Activated T-cell treated with anti-CD3 and anti-CD28 coated beads, Interleukin-2, amount 50 U/mL, for 72 hours (primary cell): Measurements from ENCODE around the gene TMEM86B. TPM values are rescaled to one million over a fixed set of nuclear protein-coding genes. Genes with fewer than 3 reads are reported as not detected.
A peak's percentile ranks its signal among the peaks of the same experiment; 100 is the strongest.
"Not testable (repeated sequence)": the region's sequence is repeated elsewhere in the genome, so short reads cannot be mapped to it uniquely, and the experiment has no call there.

Source experiments
- ATAC-seq, 2 donors: fragments of 150-1000 bp; cut with Tn5 transposase; replicated peaks in 1 of 2; 2 replicates each; pipeline ENCODE4 v1.10.0; 2021; ENCODE audit warnings: moderate library complexity in 2 of 2, mild to moderate bottlenecking in 1 of 2
- DNase-seq, 2 donors: peaks; one replicate each; pipeline ENCODE4 v3.0.0; 2021 to 2022; ENCODE audit warnings: mixed read lengths in 1 of 2
- H3K27ac Mint-ChIP-seq: one replicate; pipeline ENCODE4 v1.8.0; 2022; ENCODE audit warnings: mild to moderate bottlenecking, moderate library complexity, mixed read lengths
- H3K27me3 Mint-ChIP-seq: one replicate; pipeline ENCODE4 v1.8.0; 2022; ENCODE audit warnings: low read depth, mixed read lengths
- H3K36me3 Mint-ChIP-seq, 2 donors: one replicate each; pipeline ENCODE4 v1.8.0; 2022; ENCODE audit warnings: mixed read lengths in 2 of 2, mild to moderate bottlenecking in 1 of 2; ENCODE audit not compliant: insufficient read depth in 2 of 2
- H3K4me1 Mint-ChIP-seq: one replicate; pipeline ENCODE4 v1.8.0; 2022; ENCODE audit warnings: low read depth, mixed read lengths
- H3K4me3 Mint-ChIP-seq, 2 donors: one replicate each; pipeline ENCODE4 v1.8.0; 2022; ENCODE audit warnings: mild to moderate bottlenecking in 2 of 2, mixed read lengths in 2 of 2, moderate library complexity in 2 of 2
- H3K9me3 Mint-ChIP-seq, 2 donors: one replicate each; pipeline ENCODE4 v1.8.0; 2022; ENCODE audit warnings: mixed read lengths in 2 of 2
- total RNA-seq, 2 donors: library from RNA; stranded (reverse); gene quantifications; one replicate each; pipeline ENCODE4 v1.2.3, GENCODE V29; 2022

The TMEM86B gene
- total RNA-seq, 2 donors from 2014 or later = 8.5 to 12.8 TPM

- no peak overlapping the region for H3K27ac Mint-ChIP-seq
- H3K4me1 Mint-ChIP-seq = no peaks in the 10 kb centered on the region
- DNase-seq (no peak), ATAC-seq (no peak)
- H3K27me3 Mint-ChIP-seq = no peaks in the 10 kb centered on the region
- H3K36me3 Mint-ChIP-seq = peaks cover 4 to 12% of the 10 kb centered on the region in 2 donors
- H3K9me3 Mint-ChIP-seq = no peaks in the 10 kb centered on the region
- H3K4me3 Mint-ChIP-seq = no peak overlapping the region
These were observed 704 bp upstream of the TMEM86B start for GRCh38 chr19:55229145-55229788.

DNA sequence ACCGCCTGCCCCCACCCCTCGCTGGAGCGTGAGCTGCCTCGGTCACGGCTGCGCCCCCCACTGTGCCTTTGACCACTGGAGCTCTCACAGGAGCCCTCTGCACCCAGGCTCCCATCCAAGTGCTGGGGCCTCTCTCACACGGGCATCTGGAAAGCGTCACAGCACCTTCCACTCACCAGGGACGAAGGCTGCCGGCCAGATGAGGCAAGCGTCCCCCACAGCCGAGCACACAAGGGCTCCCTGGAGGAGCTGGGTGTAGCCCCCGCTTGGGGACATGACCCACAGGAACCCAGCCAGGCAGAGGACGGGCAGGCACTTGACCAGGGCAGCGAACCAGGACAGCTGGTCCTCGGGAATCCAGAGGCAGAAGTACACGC, 560 bp downstream of the TMEM86B start:
- H3K27ac Mint-ChIP-seq = no peak overlapping the region
- peaks cover 4 to 11% of the 10 kb centered on the region in 2 donors for H3K36me3 Mint-ChIP-seq
- ATAC-seq (no peak), DNase-seq (no peak)
- H3K4me1 Mint-ChIP-seq = no peaks in the 10 kb centered on the region
- no peaks in the 10 kb centered on the region for H3K27me3 Mint-ChIP-seq
- no peaks in the 10 kb centered on the region for H3K9me3 Mint-ChIP-seq
- H3K4me3 Mint-ChIP-seq = no peak overlapping the region

- no peak overlapping the region for H3K4me3 Mint-ChIP-seq
- H3K9me3 Mint-ChIP-seq = no peaks in the 10 kb centered on the region
- H3K27ac Mint-ChIP-seq = no peak overlapping the region
- no peak for ATAC-seq
- H3K27me3 Mint-ChIP-seq = no peaks in the 10 kb centered on the region
- peaks cover 4 to 11% of the 10 kb centered on the region in 2 donors for H3K36me3 Mint-ChIP-seq
- no peaks in the 10 kb centered on the region for H3K4me1 Mint-ChIP-seq
- DNase-seq = no peak
These were observed 1.1 kb downstream of the TMEM86B start for GRCh38 chr19:55227241-55228014.

- Mint-ChIP-seq H3K4me3 (no peak overlapping the region), H3K36me3 (peaks cover 2 to 10% of the 10 kb centered on the region in 2 donors), H3K27ac (no peak overlapping the region), H3K4me1 (no peaks in the 10 kb centered on the region), H3K9me3 (no peaks in the 10 kb centered on the region), H3K27me3 (no peaks in the 10 kb centered on the region)
- no peak for ATAC-seq
- no peak for DNase-seq
These were observed 1.8 kb downstream of the TMEM86B start for GRCh38 chr19:55226788-55227187.

DNA sequence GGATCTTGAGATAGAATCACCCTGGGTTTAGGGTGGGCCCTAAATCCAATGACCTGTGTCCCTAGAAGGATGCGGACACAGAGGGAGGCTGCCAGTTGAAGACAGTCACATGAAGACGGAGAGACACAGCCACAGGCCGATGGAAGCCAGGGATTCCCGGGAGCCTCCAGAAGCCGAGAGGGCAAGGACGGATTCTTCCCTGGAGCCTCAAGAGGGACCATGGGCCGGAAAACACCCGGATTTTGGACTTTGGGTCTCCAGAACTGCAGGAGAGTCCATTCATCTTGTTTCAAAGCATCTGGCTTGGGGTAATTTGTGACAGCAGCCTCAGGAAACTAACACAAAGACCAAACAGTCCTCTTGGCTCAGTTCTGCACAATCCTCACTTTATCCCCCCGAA, 2.3 kb downstream of the TMEM86B start:
- DNase-seq (no peak), ATAC-seq (no peak)
- Mint-ChIP-seq H3K4me1 (no peaks in the 10 kb centered on the region), H3K27ac (no peak overlapping the region), H3K4me3 (no peak overlapping the region), H3K27me3 (no peaks in the 10 kb centered on the region), H3K36me3 (peaks cover 5 to 12% of the 10 kb centered on the region in 2 donors), H3K9me3 (peaks cover 0 to 2% of the 10 kb centered on the region in 2 donors)

- H3K27ac Mint-ChIP-seq = no peak overlapping the region
- H3K36me3 Mint-ChIP-seq = peaks cover 5 to 14% of the 10 kb centered on the region in 2 donors
- DNase-seq (no peak), ATAC-seq (no peak)
- no peaks in the 10 kb centered on the region for H3K4me1 Mint-ChIP-seq
- H3K4me3 Mint-ChIP-seq = no peak overlapping the region
- peaks cover 2 to 4% of the 10 kb centered on the region in 2 donors for H3K9me3 Mint-ChIP-seq
- no peaks in the 10 kb centered on the region for H3K27me3 Mint-ChIP-seq
These were observed 3.1 kb downstream of the TMEM86B start for GRCh38 chr19:55225415-55225958.

GRCh38 chr19:55224679-55225414, 3.7 kb downstream of the TMEM86B start:
- H3K4me1 Mint-ChIP-seq, DNase-seq, ATAC-seq, H3K9me3 Mint-ChIP-seq, H3K4me3 Mint-ChIP-seq, H3K27me3 Mint-ChIP-seq, H3K27ac Mint-ChIP-seq: not testable (repeated sequence)
- peaks cover 5 to 14% of the 10 kb centered on the region in 2 donors for H3K36me3 Mint-ChIP-seq

GRCh38 chr19:55224038-55224665, 4.4 kb downstream of the TMEM86B start:
- Mint-ChIP-seq H3K27me3 (no peaks in the 10 kb centered on the region), H3K36me3 (peaks cover 5 to 14% of the 10 kb centered on the region in 2 donors), H3K9me3 (peaks cover 4 to 5% of the 10 kb centered on the region in 2 donors), H3K4me1 (no peaks in the 10 kb centered on the region), H3K27ac (no peak overlapping the region), H3K4me3 (no peak overlapping the region)
- DNase-seq (no peak), ATAC-seq (no peak)

DNA sequence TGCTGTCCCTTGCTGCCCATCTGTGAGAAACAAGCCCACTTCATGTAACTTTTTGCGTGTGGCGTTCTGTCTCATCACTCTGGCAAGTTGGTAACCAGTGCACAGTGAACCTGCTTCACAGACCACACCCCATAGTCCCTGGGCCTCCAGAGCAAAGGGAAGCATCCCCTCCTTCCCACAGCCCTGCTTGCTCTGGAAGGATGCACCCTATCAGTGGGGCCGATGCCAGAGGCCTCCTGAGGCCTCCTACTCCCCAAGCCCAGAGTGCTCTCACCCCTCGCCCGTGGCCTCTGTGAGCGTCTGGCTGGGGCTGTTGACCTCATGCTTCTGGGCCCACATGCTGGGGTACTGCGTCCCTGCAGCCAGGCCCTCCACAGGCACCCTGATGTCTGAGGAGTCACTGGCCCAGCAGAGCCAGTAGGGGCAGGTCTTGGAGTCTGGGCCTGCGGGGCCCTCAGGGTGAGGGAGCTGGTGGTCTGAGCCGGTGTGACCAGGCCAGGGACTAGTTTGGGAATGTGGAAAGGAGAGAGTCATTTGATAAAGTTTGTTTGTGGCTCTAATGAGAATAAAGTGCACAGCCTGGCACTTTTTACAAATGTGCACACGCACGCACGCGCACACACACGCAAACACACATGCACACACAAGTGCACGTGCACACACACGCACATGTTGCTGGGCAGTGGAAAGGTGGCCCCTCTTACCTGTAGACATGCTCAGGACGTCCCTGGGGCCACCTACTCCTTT, 5.1 kb downstream of the TMEM86B start:
- Mint-ChIP-seq H3K4me3 (no peak overlapping the region), H3K9me3 (peaks cover 4 to 5% of the 10 kb centered on the region in 2 donors), H3K4me1 (no peaks in the 10 kb centered on the region), H3K36me3 (peaks cover 5 to 14% of the 10 kb centered on the region in 2 donors), H3K27me3 (no peaks in the 10 kb centered on the region), H3K27ac (no peak overlapping the region)
- ATAC-seq (no peak), DNase-seq (no peak)

DNA sequence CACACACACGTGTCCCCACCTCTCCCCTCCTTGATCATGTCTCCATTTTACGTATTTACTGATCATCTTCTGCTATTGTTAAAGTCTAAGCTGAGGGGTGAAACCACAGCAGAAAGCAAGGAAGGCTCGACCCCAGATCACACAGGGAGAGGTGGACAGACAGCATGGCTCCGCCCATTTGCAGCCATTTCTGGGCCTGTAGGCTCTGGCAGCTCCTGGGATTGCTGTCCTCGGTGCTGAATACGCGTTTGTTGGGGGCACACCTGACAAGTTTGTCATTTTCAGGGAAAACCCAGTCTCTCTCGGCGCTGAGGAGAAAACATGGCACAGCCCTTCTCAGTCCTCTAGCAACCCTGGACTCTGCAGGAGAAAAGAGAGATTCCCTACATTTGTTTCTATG, 8.0 kb downstream of the TMEM86B start:
- ATAC-seq (no peak), DNase-seq (no peak)
- peaks cover 16% of the 10 kb centered on the region for H3K27me3 Mint-ChIP-seq
- H3K4me3 Mint-ChIP-seq = no peak overlapping the region
- peaks cover 7 to 12% of the 10 kb centered on the region in 2 donors for H3K36me3 Mint-ChIP-seq
- H3K4me1 Mint-ChIP-seq = peaks cover 25% of the 10 kb centered on the region
- peaks cover 5% of the 10 kb centered on the region in 2 donors for H3K9me3 Mint-ChIP-seq
- no peak overlapping the region for H3K27ac Mint-ChIP-seq

- Mint-ChIP-seq H3K9me3 (peaks cover 8 to 10% of the 10 kb centered on the region in 2 donors), H3K27ac (no peak overlapping the region), H3K4me1 (peaks cover 25% of the 10 kb centered on the region), H3K36me3 (peaks cover 9 to 17% of the 10 kb centered on the region in 2 donors), H3K4me3 (peak overlapping the region; percentile 58 to 87), H3K27me3 (peaks cover 33% of the 10 kb centered on the region)
- ATAC-seq (peak; percentile 82 to 84), DNase-seq (peak; percentile 67 to 78)
These were observed 11.9 kb downstream of the TMEM86B start for GRCh38 chr19:55216461-55217198.
